K562 (cell line): ENCODE data around the gene SH3BP5. TPM values are rescaled to one million over a fixed set of nuclear protein-coding genes. Genes with fewer than 3 reads are reported as not detected.

ENCODE experiments used
- HBP1 ChIP-seq: fragments of 450-650 bp; formaldehyde crosslinking; IDR thresholded peaks from 2 replicates; pipeline ENCODE4 v1.4.0; 2022; ENCODE audit warnings: missing genetic modification characterization
- KLF13 ChIP-seq: fragments of 450-650 bp; IDR thresholded peaks from 2 replicates; pipeline ENCODE4 v1.6.1; 2016; ENCODE audit warnings: missing genetic modification characterization, low read depth, mild to moderate bottlenecking, missing compliant biosample characterization, moderate library complexity, borderline replicate concordance
- NCOA1 ChIP-seq: fragments of 450-650 bp; IDR thresholded peaks from 2 replicates; pipeline ENCODE4 v1.6.1; 2016; ENCODE audit warnings: low read depth
- STAT5B ChIP-seq: fragments of 250-450 bp; sonication (Bioruptor Pico); IDR thresholded peaks from 2 replicates; pipeline ENCODE4 v1.8.0; 2021; ENCODE audit warnings: mild to moderate bottlenecking, inconsistent platforms
- ZMIZ1 ChIP-seq, 2 experiments: fragments of 150-350 bp in 1 of 2; IDR thresholded peaks; 2 replicates each; pipeline ENCODE4 v1.6.1; 2012 to 2016; ENCODE audit warnings: low read depth in 2 of 2, low read length in 2 of 2, mild to moderate bottlenecking in 1 of 2, moderate library complexity in 1 of 2
- ZNF318 ChIP-seq, 2 experiments: fragments of 450-650 bp; IDR thresholded peaks; 2 replicates each; pipeline ENCODE4 v1.6.1; 2016; ENCODE audit warnings: mild to moderate bottlenecking in 2 of 2, borderline replicate concordance in 1 of 2, low read depth in 1 of 2, moderate library complexity in 1 of 2
- ZNF609 ChIP-seq: sonication (generic); formaldehyde crosslinking; IDR thresholded peaks from 2 replicates; pipeline ENCODE4 v1.8.1; 2023; ENCODE audit warnings: missing genetic modification reagents, mild to moderate bottlenecking, borderline replicate concordance
- polyA plus RNA-seq, 8 experiments: library from polyadenylated mRNA; depleted of rRNA in 4 of 8; stranded (reverse) in 5 of 8; unstranded in 3 of 8; fragments of >200 nt; fragmentation: Nextera tagmentation in 2 of 8; fragmentation: Illumina TruSeq in 1 of 8; extraction: Ambion mirVana in 2 of 8; extraction: Trizol in 1 of 8; gene quantifications; 2 replicates each; pipeline versions ENCODE4 v1.2.1 to v1.2.3, GENCODE V29; 2011 to 2014; ENCODE audit warnings: inconsistent platforms in 1 of 8, missing spikeins in 1 of 8
- total RNA-seq, 7 experiments: library from RNA; depleted of rRNA in 6 of 7; stranded (reverse); fragments of >200 nt in 6 of 7; fragmentation: Illumina TruSeq in 2 of 7; extraction: Trizol in 2 of 7; gene quantifications; 2 replicates each; pipeline versions ENCODE4 v1.2.1 to v1.2.3, GENCODE V29; 2011 to 2021; ENCODE audit warnings: low replicate concordance in 1 of 7

The SH3BP5 gene
- total and polyA plus RNA-seq, 9 of the 15 experiments (the other 6 are each of a cell fraction or from before 2014, with no cell fraction given): 2.9 to 29.0 (median 14.9) TPM

GRCh38 chr3:15332405-15333098 is at the start of gene SH3BP5 (continued):
- TF ChIP-seq ZNF609 (0 out of 2 replicates have a peak, but pooled peaks have one; percentile 43), KLF13 (tag) (peak; percentile 60; the same call in 1 of the 2 replicates), STAT5B (no peak), ZNF318 (IDR thresholded peaks at IDR 0.05; ENCODE audit: borderline replicate concordance in 1 of 2, low read depth in 1 of 2) (no peak), HBP1 (CRISPR knock-in tag) (0 out of 2 replicates have a peak, but pooled peaks have one; percentile 4), ZMIZ1 (IDR thresholded peaks at IDR 0.05; ENCODE audit: low read depth in 2 of 2, low read length in 2 of 2) (no peak), NCOA1 (no peak)
